Measurements from ENCODE around the gene PRKCQ. TPM values are rescaled to one million over a fixed set of nuclear protein-coding genes. Genes with fewer than 3 reads are reported as not detected.

Gene PRKCQ
- total and polyA plus RNA-seq, 7 experiments from 2014 or later: 44.3 to 74.5 (median 65.8) TPM

DNA sequence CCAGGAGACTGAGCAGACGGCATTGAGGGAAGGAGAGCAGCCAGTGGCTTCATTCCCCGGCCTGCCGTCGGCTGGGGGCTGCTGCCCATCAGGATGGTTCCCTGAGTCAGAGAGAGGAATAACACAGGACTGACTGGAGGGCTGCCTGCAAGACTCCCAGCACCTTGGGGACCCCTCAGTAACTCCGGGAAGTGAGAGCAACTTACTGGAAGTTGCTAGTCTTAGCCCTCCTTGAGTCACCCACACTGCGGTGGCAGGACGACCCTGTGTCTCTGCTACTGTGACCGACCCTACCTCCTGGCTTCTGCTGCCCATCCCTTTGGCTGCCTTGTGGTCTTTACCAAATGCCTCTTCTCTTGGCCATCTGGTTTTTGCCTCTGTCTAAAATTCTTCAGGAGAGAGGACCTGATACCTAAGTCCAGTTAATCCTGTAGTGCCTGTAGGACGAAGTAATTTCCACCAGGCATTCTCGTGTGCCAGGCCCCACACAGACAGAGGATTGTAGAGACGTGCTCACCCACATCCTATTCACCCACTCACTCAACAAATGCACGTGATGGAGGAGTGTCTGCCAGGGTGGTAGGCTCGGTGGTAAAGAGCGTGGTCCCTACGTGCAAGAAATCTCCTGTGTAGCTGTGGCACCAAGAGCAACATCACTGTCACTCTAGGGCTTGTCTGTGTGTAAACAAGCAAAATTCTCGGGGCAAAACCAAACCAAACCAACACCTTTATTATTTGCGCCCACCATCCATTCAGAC lies 156.5 kb downstream of the PRKCQ start:
- intact Hi-C loops (cut with micrococcal nuclease): no loop called here
- H3K4me3 Mint-ChIP-seq: peak overlapping the region in 1 of 10 donors; percentile 2
- H3K27me3 Mint-ChIP-seq: no peaks in the 10 kb centered on the region

DNA sequence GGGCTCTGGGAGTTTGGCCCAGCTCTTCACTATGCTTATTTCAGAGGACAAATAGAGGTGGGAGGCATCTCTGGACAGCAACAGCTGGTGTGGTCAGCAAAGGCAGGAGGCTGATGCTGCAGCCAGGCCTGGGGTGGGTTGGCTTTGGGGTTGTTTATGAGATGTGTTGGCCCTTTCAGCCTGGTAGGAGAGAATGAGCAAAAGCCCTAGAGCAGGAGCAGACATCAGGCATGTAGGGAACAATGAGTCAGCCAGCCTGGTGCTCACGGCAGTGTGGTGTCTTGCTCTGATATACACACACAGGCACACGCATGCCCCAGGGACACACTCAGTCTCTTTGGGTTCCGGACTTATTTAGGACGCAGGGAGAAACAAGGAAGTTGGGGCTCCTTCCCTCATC lies 157.1 kb downstream of the PRKCQ start:
- Mint-ChIP-seq H3K27me3 (no peaks in the 10 kb centered on the region), H3K36me3 (peaks cover 23 to 51% (median 30%) of the 10 kb centered on the region in 5 donors), H3K4me1 (peaks cover 0 to 15% (median 6%) of the 10 kb centered on the region in 7 donors), H3K27ac (peak overlapping the region in 7 of 9 donors; percentile 23 to 83 (median 40)), H3K9me3 (peaks cover 0 to 3% (median 0%) of the 10 kb centered on the region in 11 donors), H3K4me3 (no peak overlapping the region)
- H3K27ac ChIP-seq (ENCODE audit: low read depth, low read length): no peak overlapping the region
- intact Hi-C loops (cut with micrococcal nuclease): no loop called here
- H3K27me3 ChIP-seq (ENCODE audit: control insufficient read depth in 2 of 2, insufficient read depth in 2 of 2, low read length in 2 of 2): no peaks in the 10 kb centered on the region
- H3K36me3 ChIP-seq (ENCODE audit: control insufficient read depth in 2 of 3, insufficient read depth in 3 of 3, low read length in 3 of 3): peaks cover 0 to 31% (median 7%) of the 10 kb centered on the region in 3 experiments
- peak in 1 of 9 donors; percentile 36 for DNase-seq
- no peaks in the 10 kb centered on the region for H3K9me3 ChIP-seq (ENCODE audit: control insufficient read depth in 2 of 3, low read length in 3 of 3)
- H3K4me1 ChIP-seq (ENCODE audit: control insufficient read depth in 2 of 2, insufficient read depth in 2 of 2, low read length in 2 of 2): no peaks in the 10 kb centered on the region
- no peak for ATAC-seq
- ChIA-PET POLR2A (no interaction called here), CTCF (interaction anchor here (1.0 kb wide), 1 partner anchor 23 kb away, joined by 4 read pairs; no protein-coding TSS in a partner anchor)
- H3K4me3 ChIP-seq (ENCODE audit: low read length): no peak overlapping the region

More for the DNA sequence above, 156.5 kb downstream of the PRKCQ start:
- peaks cover 0 to 37% (median 12%) of the 10 kb centered on the region in 3 experiments for H3K36me3 ChIP-seq (ENCODE audit: control insufficient read depth in 2 of 3, insufficient read depth in 3 of 3, low read length in 3 of 3)
- ATAC-seq: no peak
- Mint-ChIP-seq H3K27ac (peak overlapping the region in 8 of 9 donors; percentile 10 to 87 (median 56)), H3K36me3 (peaks cover 25 to 57% (median 35%) of the 10 kb centered on the region in 5 donors), H3K4me1 (peaks cover 0 to 15% (median 6%) of the 10 kb centered on the region in 7 donors), H3K9me3 (peaks cover 0 to 3% (median 0%) of the 10 kb centered on the region in 11 donors)
- no peaks in the 10 kb centered on the region for H3K9me3 ChIP-seq (ENCODE audit: control insufficient read depth in 2 of 3, low read length in 3 of 3)
- H3K4me1 ChIP-seq (ENCODE audit: control insufficient read depth in 2 of 2, insufficient read depth in 2 of 2, low read length in 2 of 2): no peaks in the 10 kb centered on the region
- H3K27ac ChIP-seq (ENCODE audit: low read depth, low read length): no peak overlapping the region
- H3K4me3 ChIP-seq (ENCODE audit: low read length): no peak overlapping the region
- no peak for DNase-seq
- POLR2A ChIA-PET: no interaction called here
- no peaks in the 10 kb centered on the region for H3K27me3 ChIP-seq (ENCODE audit: control insufficient read depth in 2 of 2, insufficient read depth in 2 of 2, low read length in 2 of 2)
- CTCF ChIA-PET: no interaction called here

DNA sequence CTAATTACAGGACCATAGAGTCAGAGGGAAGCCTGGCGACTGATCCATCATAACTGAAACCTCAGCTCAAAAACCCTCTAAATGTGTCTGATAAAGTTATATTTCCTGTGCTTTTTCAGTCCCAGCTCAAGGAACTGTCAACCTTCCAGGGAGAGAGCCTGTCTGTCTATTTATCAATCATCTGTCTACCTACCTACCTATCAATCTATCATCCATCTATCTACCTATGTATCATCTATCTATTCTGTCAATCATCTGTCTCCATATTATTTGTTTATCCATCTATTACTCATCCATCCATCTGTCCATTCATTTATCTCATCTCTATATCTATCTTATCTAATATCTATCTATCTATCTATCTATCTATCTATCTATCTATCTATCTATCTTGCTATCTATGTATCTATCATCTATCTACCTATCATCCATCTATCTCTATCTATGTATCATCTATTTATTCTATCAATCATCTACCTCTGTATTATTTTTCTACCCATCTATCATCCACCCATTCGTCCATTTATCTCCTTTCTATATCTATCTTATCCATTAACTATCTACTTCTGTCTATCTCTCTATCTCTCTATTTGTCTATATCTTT lies 161.4 kb downstream of the PRKCQ start:
- peaks cover 0 to 12% (median 2%) of the 10 kb centered on the region in 7 donors for H3K4me1 Mint-ChIP-seq
- intact Hi-C loops (cut with micrococcal nuclease): loop anchor here in 1 of 2 donors (10.0 kb wide), 1 partner anchor 506 kb away; no protein-coding TSS in a partner anchor
- no peak overlapping the region for H3K4me3 Mint-ChIP-seq
- H3K4me3 ChIP-seq (ENCODE audit: low read length): no peak overlapping the region
- ATAC-seq (no peak), DNase-seq (no peak)
- no peak overlapping the region for H3K27ac ChIP-seq (ENCODE audit: low read depth, low read length)
- no peak overlapping the region for H3K27ac Mint-ChIP-seq
- ChIA-PET POLR2A (interaction anchor here (0.8 to 1.1 kb wide), 2 partner anchors 9 to 403 kb away, joined by 3 to 4 read pairs; no protein-coding TSS in a partner anchor), CTCF (interaction anchor here (0.6 to 5.4 kb wide), 5 partner anchors 9 to 261 kb away, joined by 3 to 32 read pairs (median 4); no protein-coding TSS in a partner anchor)
- H3K27me3 ChIP-seq (ENCODE audit: control insufficient read depth in 2 of 2, insufficient read depth in 2 of 2, low read length in 2 of 2): no peaks in the 10 kb centered on the region
- H3K9me3 Mint-ChIP-seq: peaks cover 0 to 3% (median 0%) of the 10 kb centered on the region in 11 donors
- no peaks in the 10 kb centered on the region for H3K9me3 ChIP-seq (ENCODE audit: control insufficient read depth in 2 of 3, low read length in 3 of 3)
- H3K4me1 ChIP-seq (ENCODE audit: control insufficient read depth in 2 of 2, insufficient read depth in 2 of 2, low read length in 2 of 2): no peaks in the 10 kb centered on the region
- H3K36me3 ChIP-seq (ENCODE audit: control insufficient read depth in 2 of 3, insufficient read depth in 3 of 3, low read length in 3 of 3): no peaks in the 10 kb centered on the region
- no peaks in the 10 kb centered on the region for H3K27me3 Mint-ChIP-seq
- H3K36me3 Mint-ChIP-seq: peaks cover 0 to 23% (median 10%) of the 10 kb centered on the region in 5 donors

DNA sequence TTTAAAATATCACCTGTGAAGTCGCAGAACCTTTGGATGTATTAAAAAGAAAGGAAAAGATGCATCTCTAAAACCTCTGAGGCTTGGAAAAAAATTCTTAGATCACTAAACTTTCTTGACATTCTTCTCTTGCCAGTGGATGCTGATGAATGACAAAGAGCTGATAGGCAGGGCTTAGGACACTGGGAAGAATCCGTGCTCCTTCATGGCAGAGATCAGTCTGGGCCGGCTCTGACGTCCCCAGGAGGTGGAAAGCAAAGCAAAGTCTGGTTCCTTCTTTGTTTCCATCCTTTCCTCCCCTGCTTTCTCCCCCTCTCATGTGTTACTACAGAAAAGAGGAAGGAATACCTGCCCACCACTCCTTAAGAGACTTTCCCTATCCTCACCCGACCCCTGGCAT lies 161.9 kb downstream of the PRKCQ start:
- H3K27me3 Mint-ChIP-seq: no peaks in the 10 kb centered on the region
- intact Hi-C loops (cut with micrococcal nuclease): loop anchor here in 1 of 2 donors (10.0 kb wide), 1 partner anchor 507 kb away; no protein-coding TSS in a partner anchor
- POLR2A ChIA-PET: interaction anchor here (0.8 to 1.1 kb wide), 2 partner anchors 8 to 402 kb away, joined by 3 to 4 read pairs; no protein-coding TSS in a partner anchor
- Histone ChIP-seq H3K27me3 (ENCODE audit: control insufficient read depth in 2 of 2, insufficient read depth in 2 of 2, low read length in 2 of 2) (no peaks in the 10 kb centered on the region), H3K4me3 (ENCODE audit: low read length) (no peak overlapping the region), H3K36me3 (ENCODE audit: control insufficient read depth in 2 of 3, insufficient read depth in 3 of 3, low read length in 3 of 3) (no peaks in the 10 kb centered on the region), H3K27ac (ENCODE audit: low read depth, low read length) (no peak overlapping the region), H3K4me1 (ENCODE audit: control insufficient read depth in 2 of 2, insufficient read depth in 2 of 2, low read length in 2 of 2) (no peaks in the 10 kb centered on the region), H3K9me3 (ENCODE audit: control insufficient read depth in 2 of 3, low read length in 3 of 3) (no peaks in the 10 kb centered on the region)
- peaks cover 0 to 21% (median 8%) of the 10 kb centered on the region in 5 donors for H3K36me3 Mint-ChIP-seq
- peaks cover 0 to 10% (median 0%) of the 10 kb centered on the region in 7 donors for H3K4me1 Mint-ChIP-seq
- CTCF ChIA-PET: interaction anchor here (0.6 to 5.4 kb wide), 6 partner anchors 8 to 262 kb away, joined by 3 to 32 read pairs (median 4); no protein-coding TSS in a partner anchor
- H3K4me3 Mint-ChIP-seq: no peak overlapping the region
- H3K9me3 Mint-ChIP-seq: peaks cover 0 to 3% (median 0%) of the 10 kb centered on the region in 11 donors
- ATAC-seq (no peak), DNase-seq (no peak)
- H3K27ac Mint-ChIP-seq: no peak overlapping the region

DNA sequence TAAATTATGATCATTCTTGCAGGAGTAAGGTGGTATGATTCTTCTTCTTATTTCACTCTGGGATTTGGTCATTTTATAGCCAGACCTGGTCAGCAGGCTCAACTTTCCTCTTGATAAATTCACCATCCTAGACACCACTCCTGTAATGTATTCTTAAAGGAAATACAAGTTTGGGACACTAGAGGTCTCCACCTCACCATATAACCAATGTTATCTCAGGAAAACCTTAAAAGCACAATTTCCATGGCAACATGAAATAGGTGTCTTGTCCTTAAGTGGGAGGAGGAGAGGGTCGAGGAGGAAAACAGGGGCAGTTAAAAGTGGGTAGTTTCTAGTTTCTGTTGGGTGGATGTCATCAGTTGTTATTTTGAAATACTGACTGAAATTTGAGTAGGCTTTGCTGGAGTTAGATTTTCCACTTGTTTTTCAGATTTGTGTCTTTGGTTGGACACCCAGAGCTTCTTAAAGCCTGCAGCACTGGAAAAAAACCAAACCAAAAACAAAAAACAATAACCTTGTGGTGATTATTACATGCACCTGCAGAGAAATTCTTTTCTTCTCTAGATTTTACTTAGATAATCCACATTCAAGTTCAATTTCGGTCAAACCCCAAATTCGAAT lies 163.1 kb downstream of the PRKCQ start:
- Histone ChIP-seq H3K9me3 (ENCODE audit: control insufficient read depth in 2 of 3, low read length in 3 of 3) (no peaks in the 10 kb centered on the region), H3K27ac (ENCODE audit: low read depth, low read length) (no peak overlapping the region), H3K27me3 (ENCODE audit: control insufficient read depth in 2 of 2, insufficient read depth in 2 of 2, low read length in 2 of 2) (no peaks in the 10 kb centered on the region), H3K36me3 (ENCODE audit: control insufficient read depth in 2 of 3, insufficient read depth in 3 of 3, low read length in 3 of 3) (no peaks in the 10 kb centered on the region), H3K4me3 (ENCODE audit: low read length) (no peak overlapping the region), H3K4me1 (ENCODE audit: control insufficient read depth in 2 of 2, insufficient read depth in 2 of 2, low read length in 2 of 2) (no peaks in the 10 kb centered on the region)
- DNase-seq (peak in 7 of 9 donors; percentile 36 to 59 (median 43)), ATAC-seq (peak; percentile 88)
- no peak overlapping the region for H3K4me3 Mint-ChIP-seq
- ChIA-PET CTCF (interaction anchor here (1.0 to 5.4 kb wide), 5 partner anchors 12 to 263 kb away, joined by 3 to 32 read pairs (median 4); no protein-coding TSS in a partner anchor), POLR2A (interaction anchor here (0.5 kb wide), 1 partner anchor 1625 kb away, joined by 3 read pairs; no protein-coding TSS in a partner anchor)
- H3K27me3 Mint-ChIP-seq: no peaks in the 10 kb centered on the region
- peaks cover 0 to 3% (median 0%) of the 10 kb centered on the region in 11 donors for H3K9me3 Mint-ChIP-seq
- H3K36me3 Mint-ChIP-seq: peaks cover 0 to 18% (median 8%) of the 10 kb centered on the region in 5 donors
- intact Hi-C loops (cut with micrococcal nuclease): loop anchor here (1.0 to 10.0 kb wide), 9 partner anchors 162 to 1270 kb away; partner anchors contain the start of gene PRKCQ (in 1 of the 2)
- H3K27ac Mint-ChIP-seq: no peak overlapping the region
- peaks cover 0 to 6% (median 0%) of the 10 kb centered on the region in 7 donors for H3K4me1 Mint-ChIP-seq

DNA sequence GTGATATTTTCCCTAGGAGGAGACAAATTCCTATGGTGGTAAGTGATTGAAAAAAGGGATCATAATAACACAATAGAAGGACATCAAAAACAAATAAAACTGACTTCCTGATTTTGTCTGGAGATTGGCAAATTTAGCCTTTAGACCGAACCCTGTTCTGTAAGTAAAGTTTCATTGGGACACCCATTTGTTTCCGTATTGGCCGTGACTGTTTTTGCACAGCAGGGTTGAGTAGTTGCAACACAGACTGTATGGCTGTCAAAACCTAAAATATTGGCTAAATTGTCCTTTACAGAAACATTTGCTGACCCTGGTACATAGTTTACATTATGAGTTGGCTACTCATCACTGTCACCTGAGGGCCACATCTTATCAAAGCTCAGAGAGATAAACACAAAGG lies 168.6 kb downstream of the PRKCQ start:
- ChIA-PET CTCF (interaction anchor here (0.6 to 3.0 kb wide), 9 partner anchors 13 to 461 kb away, joined by 3 to 20 read pairs (median 5); no protein-coding TSS in a partner anchor), POLR2A (interaction anchor here (1.0 to 1.4 kb wide), 2 partner anchors 10 to 176 kb away, joined by 3 read pairs; no protein-coding TSS in a partner anchor)
- no peak for DNase-seq
- Mint-ChIP-seq H3K36me3 (peaks cover 0 to 12% (median 3%) of the 10 kb centered on the region in 5 donors), H3K27me3 (no peaks in the 10 kb centered on the region), H3K4me1 (peaks cover 18 to 40% (median 31%) of the 10 kb centered on the region in 7 donors), H3K9me3 (no peaks in the 10 kb centered on the region), H3K4me3 (peak overlapping the region in 1 of 10 donors; percentile 10), H3K27ac (peak overlapping the region in 6 of 9 donors; percentile 22 to 93 (median 64))
- no peaks in the 10 kb centered on the region for H3K9me3 ChIP-seq (ENCODE audit: control insufficient read depth in 2 of 3, low read length in 3 of 3)
- no peak for ATAC-seq
- no peaks in the 10 kb centered on the region for H3K27me3 ChIP-seq (ENCODE audit: control insufficient read depth in 2 of 2, insufficient read depth in 2 of 2, low read length in 2 of 2)
- no peaks in the 10 kb centered on the region for H3K36me3 ChIP-seq (ENCODE audit: control insufficient read depth in 2 of 3, insufficient read depth in 3 of 3, low read length in 3 of 3)
- peaks cover 11 to 21% of the 10 kb centered on the region in 2 donors for H3K4me1 ChIP-seq (ENCODE audit: control insufficient read depth in 2 of 2, insufficient read depth in 2 of 2, low read length in 2 of 2)
- no peak overlapping the region for H3K4me3 ChIP-seq (ENCODE audit: low read length)
- intact Hi-C loops (cut with micrococcal nuclease): loop anchor here (5.0 to 10.0 kb wide), 2 partner anchors 513 to 1001 kb away; partner anchors contain the start of gene SFMBT2 (in 1 of the 2)
- no peak overlapping the region for H3K27ac ChIP-seq (ENCODE audit: low read depth, low read length)

Data from naive thymus-derived CD4-positive, alpha-beta T cell (primary cell).